C4-2B (cell line): Measurements from ENCODE around the gene PDIA3.

ENCODE experiments used
- H3K27ac ChIP-seq: fragments of 450-650 bp; 2 replicates; pipeline ENCODE4 v1.5.1; 2017
- ZFX ChIP-seq: fragments of 450-650 bp; IDR thresholded peaks from 2 replicates; pipeline ENCODE4 v1.6.1; 2017
- TF ChIP-seq, protein P1 (sequence below): fragments of 450-650 bp; conservative IDR thresholded peaks from 2 replicates; pipeline ENCODE4 v1.5.1; 2017; ENCODE audit warnings: mild to moderate bottlenecking

Gene PDIA3

DNA sequence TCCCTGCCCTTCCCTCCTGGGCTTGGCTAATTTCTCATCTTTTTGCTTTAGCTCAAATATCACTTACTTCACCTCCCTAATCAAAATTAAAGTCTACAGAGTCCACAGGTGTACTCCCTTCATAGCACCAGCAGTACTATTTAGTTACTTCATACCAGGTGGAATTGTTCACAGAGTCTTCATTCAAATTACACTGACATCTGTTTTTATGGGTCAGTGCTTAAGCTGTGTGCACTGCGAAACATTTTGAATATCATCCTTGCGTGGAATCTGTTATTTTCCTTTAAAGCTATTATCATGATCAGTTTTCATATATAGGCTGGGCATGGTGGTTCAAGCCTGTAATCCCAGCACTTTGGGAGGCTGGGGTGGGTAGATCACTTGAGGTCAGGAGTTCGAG, 43.2 kb downstream of the PDIA3 start:
- TF ChIP-seq, protein P1, sequence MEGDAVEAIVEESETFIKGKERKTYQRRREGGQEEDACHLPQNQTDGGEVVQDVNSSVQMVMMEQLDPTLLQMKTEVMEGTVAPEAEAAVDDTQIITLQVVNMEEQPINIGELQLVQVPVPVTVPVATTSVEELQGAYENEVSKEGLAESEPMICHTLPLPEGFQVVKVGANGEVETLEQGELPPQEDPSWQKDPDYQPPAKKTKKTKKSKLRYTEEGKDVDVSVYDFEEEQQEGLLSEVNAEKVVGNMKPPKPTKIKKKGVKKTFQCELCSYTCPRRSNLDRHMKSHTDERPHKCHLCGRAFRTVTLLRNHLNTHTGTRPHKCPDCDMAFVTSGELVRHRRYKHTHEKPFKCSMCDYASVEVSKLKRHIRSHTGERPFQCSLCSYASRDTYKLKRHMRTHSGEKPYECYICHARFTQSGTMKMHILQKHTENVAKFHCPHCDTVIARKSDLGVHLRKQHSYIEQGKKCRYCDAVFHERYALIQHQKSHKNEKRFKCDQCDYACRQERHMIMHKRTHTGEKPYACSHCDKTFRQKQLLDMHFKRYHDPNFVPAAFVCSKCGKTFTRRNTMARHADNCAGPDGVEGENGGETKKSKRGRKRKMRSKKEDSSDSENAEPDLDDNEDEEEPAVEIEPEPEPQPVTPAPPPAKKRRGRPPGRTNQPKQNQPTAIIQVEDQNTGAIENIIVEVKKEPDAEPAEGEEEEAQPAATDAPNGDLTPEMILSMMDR = no peak
- no peak for TF ChIP-seq ZFX
- no peak overlapping the region for H3K27ac ChIP-seq

DNA sequence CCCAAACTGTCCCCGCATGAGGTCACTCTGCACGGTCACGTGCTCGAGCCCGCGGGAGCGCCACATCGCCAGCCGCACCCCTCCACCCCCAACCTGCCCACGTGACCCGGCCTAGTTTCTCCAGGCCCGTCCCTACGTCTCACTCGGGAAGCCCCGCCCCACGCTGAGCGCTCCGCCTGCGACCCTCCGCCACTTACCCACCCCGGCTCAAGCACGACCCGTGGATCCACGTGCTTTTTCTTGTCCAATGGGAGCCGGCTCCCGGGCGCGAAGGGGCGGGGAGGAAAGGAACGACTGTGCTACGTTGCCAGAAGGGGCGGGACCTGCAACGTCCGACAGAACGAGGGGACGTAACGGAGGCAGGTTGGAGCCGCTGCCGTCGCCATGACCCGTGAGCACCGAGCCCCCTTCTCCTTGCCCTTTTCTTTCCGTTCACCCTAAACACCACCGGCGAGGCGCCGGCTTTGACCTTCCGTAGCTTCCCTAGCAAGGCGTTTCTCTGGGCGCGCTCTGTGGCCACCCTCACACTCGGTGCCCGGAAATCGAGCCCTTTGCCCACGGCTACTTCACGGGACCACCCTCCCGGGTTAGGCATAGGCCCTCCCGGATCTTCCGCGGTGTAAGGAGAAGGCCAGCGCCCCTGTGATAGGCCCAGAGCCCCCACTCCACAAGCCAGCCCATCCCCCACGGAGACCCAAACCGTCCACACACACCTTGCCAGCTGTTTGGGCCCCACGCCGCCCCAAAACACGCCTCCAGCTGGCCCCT, 45.9 kb downstream of the PDIA3 start, which contains the start of gene SERF2:
TSS of gene SERF2 (plus strand) at position 328 of the 768 bp plus-strand sequence. CDS start at position 385, 57 bp downstream.
- peak within 1 kb of the TSS; percentile 99 for H3K27ac ChIP-seq
- TF ChIP-seq ZFX = no peak
- TF ChIP-seq, protein P1 = no peak

DNA sequence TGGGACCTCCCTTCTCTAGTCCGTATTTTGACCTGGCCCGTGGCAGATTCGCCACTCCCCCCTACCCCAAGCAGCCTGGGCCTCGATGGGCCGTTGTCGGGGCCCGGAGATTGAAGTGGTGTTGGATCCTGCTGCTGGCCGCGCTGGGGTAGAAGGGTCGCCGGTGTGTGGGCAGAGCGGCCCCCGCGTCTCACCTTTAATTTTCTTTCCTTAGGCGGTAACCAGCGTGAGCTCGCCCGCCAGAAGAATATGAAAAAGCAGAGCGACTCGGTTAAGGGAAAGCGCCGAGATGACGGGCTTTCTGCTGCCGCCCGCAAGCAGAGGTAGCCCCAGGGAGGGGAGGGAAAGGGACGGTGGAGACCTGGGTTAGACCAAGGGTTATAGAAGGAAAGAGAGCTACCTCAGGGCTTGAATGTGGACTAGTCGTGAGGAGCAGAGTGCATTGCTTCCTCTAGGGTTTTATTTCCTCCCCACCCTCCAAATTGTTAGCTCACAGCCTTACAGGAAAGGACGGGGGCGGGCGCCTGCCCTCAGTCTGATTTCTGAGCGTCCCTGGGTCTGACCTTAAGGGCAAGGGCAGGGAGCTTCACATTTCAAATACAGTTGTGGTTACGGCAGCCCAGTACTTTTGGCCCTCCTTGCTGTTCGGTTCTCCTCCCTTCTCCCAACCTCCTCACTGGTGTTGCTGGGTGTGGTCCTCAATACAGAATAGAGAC, 46.7 kb downstream of the PDIA3 start:
- TF ChIP-seq, protein P1 = no peak
- peak; percentile 49; the same call in 1 of the 2 replicates for TF ChIP-seq ZFX
- H3K27ac ChIP-seq = peak overlapping the region; percentile 99

DNA sequence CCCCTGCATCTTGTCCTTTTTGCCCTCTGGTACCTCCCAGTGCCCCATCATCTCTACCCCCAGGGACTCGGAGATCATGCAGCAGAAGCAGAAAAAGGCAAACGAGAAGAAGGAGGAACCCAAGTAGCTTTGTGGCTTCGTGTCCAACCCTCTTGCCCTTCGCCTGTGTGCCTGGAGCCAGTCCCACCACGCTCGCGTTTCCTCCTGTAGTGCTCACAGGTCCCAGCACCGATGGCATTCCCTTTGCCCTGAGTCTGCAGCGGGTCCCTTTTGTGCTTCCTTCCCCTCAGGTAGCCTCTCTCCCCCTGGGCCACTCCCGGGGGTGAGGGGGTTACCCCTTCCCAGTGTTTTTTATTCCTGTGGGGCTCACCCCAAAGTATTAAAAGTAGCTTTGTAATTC, 47.4 kb downstream of the PDIA3 start:
- TF ChIP-seq, protein P1 = no peak
- no peak for TF ChIP-seq ZFX
- H3K27ac ChIP-seq = peak overlapping the region; percentile 99

DNA sequence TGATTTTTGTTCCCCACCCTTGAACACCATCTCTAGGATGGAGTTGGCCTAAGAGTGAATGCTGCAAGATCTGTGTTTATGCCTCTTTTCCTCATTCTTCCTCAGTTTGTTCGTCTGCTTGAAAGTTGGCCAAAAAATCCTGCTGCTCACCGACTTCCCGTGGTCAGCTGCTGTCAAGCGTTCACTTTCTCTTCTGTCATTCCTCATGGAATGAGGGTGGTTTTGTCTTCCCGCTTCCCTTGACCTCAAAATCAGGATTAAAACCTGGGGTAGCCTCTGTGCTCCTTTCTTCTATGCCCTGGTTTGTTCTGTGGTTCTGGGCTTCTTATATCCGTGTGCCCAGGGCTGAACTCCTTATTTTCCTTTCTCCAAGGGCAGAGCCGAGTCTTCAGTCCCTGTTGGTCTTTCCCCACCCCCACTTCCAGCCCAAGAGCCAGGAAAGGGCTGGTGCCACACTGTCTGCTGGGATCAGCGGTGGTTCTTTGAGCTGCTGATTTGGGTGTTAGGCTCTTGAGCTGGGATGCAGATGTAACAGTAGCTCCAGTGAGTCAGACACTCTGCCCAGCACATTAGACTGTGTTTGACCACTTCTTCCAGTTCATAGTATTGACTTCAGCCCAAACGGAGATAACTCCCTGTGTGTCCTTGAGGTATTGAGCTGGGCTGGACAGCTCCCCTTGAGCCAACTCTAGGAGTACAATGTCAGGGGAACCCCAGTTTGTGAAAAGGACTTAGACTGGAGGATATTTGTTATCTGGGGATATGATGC, 48.2 kb downstream of the PDIA3 start:
- H3K27ac ChIP-seq = peak overlapping the region; percentile 1; the same call in 1 of the 2 replicates
- TF ChIP-seq, protein P1 = no peak
- no peak for TF ChIP-seq ZFX

DNA sequence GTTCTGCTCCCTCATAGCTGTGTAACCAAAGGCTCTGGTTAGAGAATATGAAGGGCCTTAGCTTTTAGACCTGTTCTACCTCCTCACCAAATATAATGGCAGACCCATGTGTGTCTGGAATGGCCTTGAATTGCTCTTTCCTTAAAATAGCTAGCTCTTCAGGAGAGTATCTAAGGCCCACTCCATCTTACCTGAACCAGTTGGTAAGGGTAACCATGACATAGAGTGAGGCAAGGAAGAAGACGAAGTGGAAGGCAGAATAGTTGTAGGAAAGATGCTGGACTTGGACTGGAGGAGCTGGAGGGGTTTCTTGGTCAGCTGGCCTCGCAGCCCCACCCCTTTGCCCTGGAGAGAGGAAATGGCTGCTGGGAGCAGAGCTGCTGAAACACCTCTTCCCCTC, 49.0 kb downstream of the PDIA3 start:
- TF ChIP-seq ZFX = no peak
- TF ChIP-seq, protein P1 = no peak
- no peak overlapping the region for H3K27ac ChIP-seq
